Caco-2 (cell line): ENCODE data around the gene SORBS1. TPM values are rescaled to one million over a fixed set of nuclear protein-coding genes. Genes with fewer than 3 reads are reported as not detected.

Experiments used
- BruUV-seq: library from RNA; stranded (reverse); fragments of 400-500 nt; replicated peaks from 2 replicates; lab custom pipeline; 2021; lab: Mats Ljungman, UMichigan
- CTCF ChIA-PET: fragments of 300-600 bp; sonication (Branson Sonifier 250); formaldehyde crosslinking; loops from one replicate; lab custom pipeline; 2022; ENCODE audit warnings: antibody characterized with exemption; lab: Charles Lee
- POLR2A ChIA-PET: fragments of 300-600 bp; sonication (Branson Sonifier 250); formaldehyde crosslinking; loops from one replicate; lab custom pipeline; 2022; ENCODE audit warnings: antibody characterized with exemption; lab: Charles Lee
- DNase-seq, 2 experiments: peaks; one replicate each; pipeline versions ENCODE4 v3.0.0 to v3.0.0-alpha.2; 2020 to 2022
- H3K27me3 ChIP-seq: replicated peaks from 2 replicates; pipeline ENCODE4 v1.6.0; 2011; ENCODE audit warnings: low read length; ENCODE audit not compliant: control insufficient read depth, insufficient read depth
- H3K36me3 ChIP-seq: 2 replicates; pipeline ENCODE4 v1.5.1; 2011; ENCODE audit warnings: low read length; ENCODE audit not compliant: control insufficient read depth, insufficient read depth
- H3K4me1 ChIP-seq: fragments of 250-450 bp; sonication (Bioruptor Pico); 2 replicates; pipeline ENCODE4 v1.5.1; 2020; ENCODE audit warnings: mild to moderate bottlenecking
- H3K4me3 ChIP-seq: 2 replicates; pipeline ENCODE4 v1.5.1; 2011; ENCODE audit warnings: low read depth, mild to moderate bottlenecking, control low read depth, low read length
- H3K9me3 ChIP-seq: fragments of 250-450 bp; sonication (Bioruptor Pico); 2 replicates; pipeline ENCODE4 v1.5.1; 2020; ENCODE audit warnings: mild to moderate bottlenecking, moderate library complexity
- H3K27ac Mint-ChIP-seq: one replicate; pipeline ENCODE4 v1.8.0; 2022; ENCODE audit warnings: mixed read lengths; ENCODE audit not compliant: unreplicated experiment
- H3K27me3 Mint-ChIP-seq: one replicate; pipeline ENCODE4 v1.8.0; 2022; ENCODE audit warnings: mixed read lengths; ENCODE audit not compliant: insufficient read depth, unreplicated experiment
- H3K36me3 Mint-ChIP-seq: one replicate; pipeline ENCODE4 v1.8.0; 2022; ENCODE audit warnings: mild to moderate bottlenecking, mixed read lengths; ENCODE audit not compliant: insufficient read depth, unreplicated experiment
- H3K4me1 Mint-ChIP-seq: one replicate; pipeline ENCODE4 v1.8.0; 2022; ENCODE audit warnings: low read depth, mixed read lengths; ENCODE audit not compliant: unreplicated experiment
- H3K4me3 Mint-ChIP-seq: one replicate; pipeline ENCODE4 v1.8.0; 2022; ENCODE audit warnings: mild to moderate bottlenecking, moderate library complexity, mixed read lengths; ENCODE audit not compliant: unreplicated experiment
- H3K9me3 Mint-ChIP-seq: one replicate; pipeline ENCODE4 v1.8.0; 2022; ENCODE audit warnings: mixed read lengths; ENCODE audit not compliant: unreplicated experiment
- intact Hi-C: fragments of 100-400 bp; cut with micrococcal nuclease; formaldehyde crosslinking; loops from one replicate; pipeline ENCODE4 v1.10.0; 2022; ENCODE audit not compliant: unreplicated experiment
- total RNA-seq: library from RNA; stranded (reverse); gene quantifications from 2 replicates; pipeline ENCODE4 v1.2.3, GENCODE V29; 2022
- TF ChIP-seq, protein P1 (sequence below), 2 experiments: fragments of 200-600 bp in 1 of 2; IDR thresholded peaks; 1 replicate in 1 of 2; 2 replicates in 1 of 2; pipeline versions ENCODE4 v1.5.1 to v1.8.0; 2011 to 2022; ENCODE audit warnings: antibody characterized with exemption in 1 of 2, control low read depth in 1 of 2, inconsistent platforms in 1 of 2, low read depth in 1 of 2, low read length in 1 of 2, mild to moderate bottlenecking in 1 of 2, moderate library complexity in 1 of 2; ENCODE audit not compliant: insufficient read depth in 1 of 2, severe bottlenecking in 1 of 2, unreplicated experiment in 1 of 2

Gene SORBS1
- total RNA-seq, 1 experiment from 2014 or later = 39.3 TPM

DNA sequence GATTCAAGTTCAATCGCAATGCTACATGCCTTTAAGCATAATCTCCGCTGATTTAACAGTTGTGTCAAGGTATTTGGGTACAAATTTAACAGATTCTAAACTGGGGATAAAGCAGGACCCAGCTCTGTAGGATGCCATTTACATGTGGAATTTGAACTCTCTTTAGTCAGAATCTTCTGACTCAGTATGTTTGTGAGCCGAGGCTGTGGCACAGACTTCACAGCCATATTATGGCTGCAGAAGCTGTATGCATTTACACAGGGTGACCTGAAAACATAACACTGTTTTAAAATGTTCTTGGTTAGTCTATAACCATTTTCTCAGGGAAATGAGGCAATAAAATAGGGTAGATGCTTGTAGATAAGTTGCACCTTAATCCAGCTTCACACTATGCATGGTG lies 279.1 kb downstream of the SORBS1 start:
- TF ChIP-seq, protein P1, sequence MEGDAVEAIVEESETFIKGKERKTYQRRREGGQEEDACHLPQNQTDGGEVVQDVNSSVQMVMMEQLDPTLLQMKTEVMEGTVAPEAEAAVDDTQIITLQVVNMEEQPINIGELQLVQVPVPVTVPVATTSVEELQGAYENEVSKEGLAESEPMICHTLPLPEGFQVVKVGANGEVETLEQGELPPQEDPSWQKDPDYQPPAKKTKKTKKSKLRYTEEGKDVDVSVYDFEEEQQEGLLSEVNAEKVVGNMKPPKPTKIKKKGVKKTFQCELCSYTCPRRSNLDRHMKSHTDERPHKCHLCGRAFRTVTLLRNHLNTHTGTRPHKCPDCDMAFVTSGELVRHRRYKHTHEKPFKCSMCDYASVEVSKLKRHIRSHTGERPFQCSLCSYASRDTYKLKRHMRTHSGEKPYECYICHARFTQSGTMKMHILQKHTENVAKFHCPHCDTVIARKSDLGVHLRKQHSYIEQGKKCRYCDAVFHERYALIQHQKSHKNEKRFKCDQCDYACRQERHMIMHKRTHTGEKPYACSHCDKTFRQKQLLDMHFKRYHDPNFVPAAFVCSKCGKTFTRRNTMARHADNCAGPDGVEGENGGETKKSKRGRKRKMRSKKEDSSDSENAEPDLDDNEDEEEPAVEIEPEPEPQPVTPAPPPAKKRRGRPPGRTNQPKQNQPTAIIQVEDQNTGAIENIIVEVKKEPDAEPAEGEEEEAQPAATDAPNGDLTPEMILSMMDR (IDR thresholded peaks at IDR 0.05; ENCODE audit: insufficient read depth in 1 of 2, low read depth in 1 of 2, low read length in 1 of 2, severe bottlenecking in 1 of 2, unreplicated experiment in 1 of 2) = no peak
- no peaks in the 10 kb centered on the region; the same call in 1 of the 2 replicates for H3K36me3 ChIP-seq
- Mint-ChIP-seq H3K36me3 (peaks cover 52% of the 10 kb centered on the region), H3K27me3 (no peaks in the 10 kb centered on the region), H3K4me1 (peaks cover 59% of the 10 kb centered on the region), H3K9me3 (no peaks in the 10 kb centered on the region), H3K4me3 (no peak overlapping the region), H3K27ac (peak overlapping the region; percentile 55)
- DNase-seq = no peak
- H3K27me3 ChIP-seq = no peaks in the 10 kb centered on the region
- H3K9me3 ChIP-seq = no peaks in the 10 kb centered on the region
- H3K4me3 ChIP-seq = no peak overlapping the region
- peaks cover 91% of the 10 kb centered on the region for H3K4me1 ChIP-seq
- no TSS peak for BruUV-seq
- ChIA-PET POLR2A (interaction anchor here (0.5 kb wide), 1 partner anchor 58 kb away, joined by 4 read pairs; no protein-coding TSS in a partner anchor), CTCF (no interaction called here)
- intact Hi-C loops = no loop called here

DNA sequence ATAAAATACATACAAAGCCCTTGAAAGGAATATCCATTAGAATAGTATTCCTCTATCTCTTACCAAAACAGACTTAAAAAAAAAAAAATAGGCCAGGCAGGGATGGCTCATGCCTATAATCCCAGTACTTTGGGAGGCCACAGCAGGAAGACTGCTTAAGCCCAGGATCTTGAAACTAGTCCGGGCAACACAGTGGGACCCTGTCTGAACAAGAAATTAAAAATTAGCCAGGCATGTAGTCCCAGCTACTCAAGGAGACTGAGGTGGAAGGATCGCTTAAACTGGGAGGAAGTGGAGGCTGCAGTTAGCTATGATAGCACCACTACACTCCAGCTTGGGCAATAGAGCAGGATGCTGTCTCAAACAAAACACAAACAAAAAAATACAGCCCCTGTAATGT lies 280.0 kb downstream of the SORBS1 start:
- Mint-ChIP-seq H3K9me3 (no peaks in the 10 kb centered on the region), H3K27ac (peak overlapping the region; percentile 55), H3K4me3 (no peak overlapping the region), H3K4me1 (peaks cover 57% of the 10 kb centered on the region), H3K27me3 (no peaks in the 10 kb centered on the region), H3K36me3 (peaks cover 47% of the 10 kb centered on the region)
- H3K9me3 ChIP-seq = no peaks in the 10 kb centered on the region
- ChIA-PET POLR2A (interaction anchor here (0.5 kb wide), 1 partner anchor 18 kb away, joined by 3 read pairs; no protein-coding TSS in a partner anchor), CTCF (interaction anchor here (0.6 to 1.1 kb wide), 2 partner anchors 82 to 287 kb away, joined by 3 read pairs; no protein-coding TSS in a partner anchor)
- no peaks in the 10 kb centered on the region; the same call in 1 of the 2 replicates for H3K36me3 ChIP-seq
- no TSS peak for BruUV-seq
- H3K4me1 ChIP-seq = peaks cover 91% of the 10 kb centered on the region
- H3K4me3 ChIP-seq = no peak overlapping the region
- DNase-seq = no peak
- H3K27me3 ChIP-seq = no peaks in the 10 kb centered on the region
- intact Hi-C loops = no loop called here
- TF ChIP-seq, protein P1 (IDR thresholded peaks at IDR 0.05; ENCODE audit: insufficient read depth in 1 of 2, low read depth in 1 of 2, low read length in 1 of 2, severe bottlenecking in 1 of 2, unreplicated experiment in 1 of 2) = no peak

DNA sequence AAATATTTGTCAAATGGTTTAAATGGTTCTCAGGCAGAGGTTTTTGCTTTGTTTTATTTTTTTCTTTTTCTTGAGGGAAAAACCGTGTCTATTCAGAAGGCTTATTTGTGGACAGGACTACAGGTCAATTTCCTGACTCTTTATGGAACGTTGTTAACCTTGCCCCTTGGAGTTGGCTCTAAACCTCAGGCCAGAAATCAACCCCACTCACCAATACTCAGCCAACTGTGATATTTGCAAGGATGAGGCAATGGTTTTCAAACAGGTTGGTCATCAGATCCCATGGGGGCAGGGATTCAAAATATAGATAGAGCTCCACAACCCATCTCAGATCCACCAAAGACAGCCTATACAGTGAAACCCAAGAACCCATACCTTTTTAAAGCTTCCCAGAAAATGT lies 280.5 kb downstream of the SORBS1 start:
- Histone ChIP-seq H3K36me3 (no peaks in the 10 kb centered on the region; the same call in 1 of the 2 replicates), H3K9me3 (no peaks in the 10 kb centered on the region), H3K4me1 (peaks cover 91% of the 10 kb centered on the region), H3K27me3 (no peaks in the 10 kb centered on the region), H3K4me3 (no peak overlapping the region)
- Mint-ChIP-seq H3K27me3 (no peaks in the 10 kb centered on the region), H3K36me3 (peaks cover 47% of the 10 kb centered on the region), H3K4me1 (peaks cover 60% of the 10 kb centered on the region), H3K9me3 (no peaks in the 10 kb centered on the region), H3K4me3 (no peak overlapping the region), H3K27ac (peak overlapping the region; percentile 55)
- TF ChIP-seq, protein P1 (IDR thresholded peaks at IDR 0.05; ENCODE audit: insufficient read depth in 1 of 2, low read depth in 1 of 2, low read length in 1 of 2, severe bottlenecking in 1 of 2, unreplicated experiment in 1 of 2) = no peak
- DNase-seq = no peak
- ChIA-PET POLR2A (no interaction called here), CTCF (interaction anchor here (0.6 to 1.1 kb wide), 2 partner anchors 82 to 287 kb away, joined by 3 read pairs; no protein-coding TSS in a partner anchor)
- intact Hi-C loops = no loop called here
- no TSS peak for BruUV-seq
